Stimulated activated CD4-positive, alpha-beta T cell treated with anti-CD3 and anti-CD28 coated beads, Interleukin-2, amount 100 ng/mL, for 48 hours (primary cell): Measurements from ENCODE around the gene EGFL6.
"Not testable (repeated sequence)": the region's sequence is repeated elsewhere in the genome, so short reads cannot be mapped to it uniquely, and the experiment has no call there.

Experiments
- DNase-seq, 2 donors: peaks; one replicate each; pipeline ENCODE4 v3.0.0-alpha.2; 2020

Gene EGFL6

GRCh38 chrX:13597874-13598273 lies 28.5 kb downstream of the EGFL6 start:
- DNase-seq: no peak

DNA sequence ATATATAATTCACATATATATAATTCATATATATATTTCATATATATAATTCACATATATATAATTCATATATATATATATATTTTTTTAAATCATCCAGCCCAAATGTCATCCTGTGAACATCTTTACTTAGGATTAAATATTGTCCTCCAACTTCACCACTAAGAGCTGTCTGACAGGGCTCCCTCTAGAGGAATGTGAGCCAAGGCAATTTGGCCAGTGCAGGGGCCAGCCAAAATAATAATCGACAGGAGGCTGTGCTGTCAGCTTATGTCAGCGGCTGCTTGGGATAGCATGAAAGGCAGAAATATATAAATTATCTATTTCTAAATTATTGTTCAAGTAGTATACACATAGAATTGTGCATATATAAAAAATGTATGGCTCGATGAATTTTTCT lies 29.5 kb downstream of the EGFL6 start:
- no peak for DNase-seq

DNA sequence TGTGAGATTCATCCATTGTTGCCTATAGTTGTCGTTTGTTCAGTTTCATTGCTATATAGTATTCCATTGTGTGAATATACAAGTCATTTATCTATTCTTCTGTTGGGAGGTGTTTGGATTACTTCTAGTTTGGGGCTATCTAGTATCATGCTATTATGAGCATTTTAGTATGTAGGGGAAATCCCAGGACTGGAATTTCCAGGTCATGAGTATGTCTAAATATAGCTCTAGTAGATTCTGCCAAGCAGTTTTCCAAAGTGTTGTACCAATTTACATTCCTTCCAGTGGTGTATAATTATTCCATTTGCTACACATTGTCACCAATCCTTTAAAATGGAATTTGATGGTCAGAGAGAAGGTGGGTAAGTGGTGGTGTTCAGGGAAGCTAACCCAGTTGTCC lies 30.1 kb downstream of the EGFL6 start:
- DNase-seq: no peak

DNA sequence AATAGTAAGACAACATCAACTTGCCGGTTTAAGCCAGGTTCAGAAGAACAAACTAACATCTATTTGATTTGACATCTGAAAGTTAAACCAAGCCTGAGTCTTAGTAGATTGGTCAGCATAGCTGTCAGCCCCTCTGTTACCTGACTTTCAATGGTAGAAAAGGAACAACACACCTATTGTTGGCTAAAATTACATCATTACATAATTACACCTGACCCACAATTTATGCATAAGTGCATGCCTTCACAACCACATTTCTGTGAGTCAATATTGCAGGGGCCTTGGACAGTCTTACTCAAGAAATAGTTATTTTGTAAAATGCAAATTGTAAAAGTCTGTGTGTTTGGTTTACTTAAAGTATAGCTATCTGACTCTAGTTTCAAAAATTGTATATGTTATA lies 36.2 kb downstream of the EGFL6 start:
- DNase-seq: no peak

GRCh38 chrX:13607331-13607995 lies 38.1 kb downstream of the EGFL6 start:
- no peak for DNase-seq

DNA sequence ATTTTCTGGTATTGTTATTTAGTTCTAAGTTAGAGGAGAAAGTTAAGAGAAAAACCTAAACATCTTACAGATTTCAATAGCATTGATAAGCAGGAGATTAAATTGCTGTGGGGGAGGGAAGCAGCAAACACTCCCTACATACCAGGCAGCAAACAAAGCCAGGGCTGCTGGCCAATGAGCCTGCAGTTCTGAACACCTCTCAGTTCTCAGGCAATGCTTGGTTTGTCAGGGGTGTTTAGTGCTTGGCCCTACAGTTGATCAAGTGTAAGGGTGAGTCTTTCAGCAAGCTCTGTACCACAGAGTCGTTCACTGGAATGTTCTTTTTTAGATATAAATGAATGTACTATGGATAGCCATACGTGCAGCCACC lies 38.6 kb downstream of the EGFL6 start:
- no peak for DNase-seq

DNA sequence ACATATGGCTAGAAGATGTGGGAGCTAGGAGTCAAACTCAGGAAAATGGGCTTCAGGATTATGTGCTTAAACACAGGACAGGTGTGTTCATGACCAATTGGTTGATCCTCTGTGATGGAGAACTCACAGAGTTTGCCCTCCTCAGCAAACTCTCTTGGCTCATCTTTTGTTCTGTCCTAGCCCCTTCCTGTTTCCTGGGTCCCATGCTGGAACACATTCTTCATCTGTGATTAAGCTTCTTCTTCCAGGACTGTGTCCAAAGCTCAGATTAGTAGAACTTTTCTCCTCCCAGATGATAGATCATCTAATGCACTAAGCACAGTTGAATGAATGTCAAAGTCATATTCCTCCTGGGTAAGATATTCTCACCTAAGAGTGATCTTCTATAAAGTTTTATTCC lies 44.8 kb downstream of the EGFL6 start:
- DNase-seq: no peak

GRCh38 chrX:13620207-13620606 lies 50.8 kb downstream of the EGFL6 start:
- no peak for DNase-seq

GRCh38 chrX:13622401-13622964 lies 53.1 kb downstream of the EGFL6 start:
- no peak for DNase-seq

DNA sequence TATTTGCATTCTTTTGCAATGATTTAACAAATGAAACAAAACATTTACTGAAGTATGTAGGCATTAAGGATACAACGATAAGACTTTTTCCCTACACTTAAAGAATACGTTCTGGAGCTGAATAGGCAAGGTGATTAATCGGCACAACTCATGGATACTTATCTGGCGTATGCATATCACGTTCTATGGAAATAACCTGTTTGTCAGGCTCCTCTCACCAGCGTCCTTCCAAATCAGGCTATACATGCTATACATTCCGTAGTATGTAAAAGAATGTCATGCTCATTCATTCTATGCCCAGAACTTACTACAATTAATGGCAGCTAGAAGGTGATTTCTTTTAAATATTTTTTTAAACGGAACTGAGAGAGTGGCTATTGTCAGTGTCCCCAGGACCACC lies 57.9 kb downstream of the EGFL6 start:
- no peak for DNase-seq

GRCh38 chrX:13637224-13637623 lies 67.8 kb downstream of the EGFL6 start:
- DNase-seq: not testable (repeated sequence)

- no peak for DNase-seq
These were observed 68.6 kb downstream of the EGFL6 start for GRCh38 chrX:13638021-13638420.

GRCh38 chrX:13638826-13639225 lies 69.4 kb downstream of the EGFL6 start:
- no peak for DNase-seq

GRCh38 chrX:13641684-13642083 lies 72.3 kb downstream of the EGFL6 start:
- DNase-seq: not testable (repeated sequence)

DNA sequence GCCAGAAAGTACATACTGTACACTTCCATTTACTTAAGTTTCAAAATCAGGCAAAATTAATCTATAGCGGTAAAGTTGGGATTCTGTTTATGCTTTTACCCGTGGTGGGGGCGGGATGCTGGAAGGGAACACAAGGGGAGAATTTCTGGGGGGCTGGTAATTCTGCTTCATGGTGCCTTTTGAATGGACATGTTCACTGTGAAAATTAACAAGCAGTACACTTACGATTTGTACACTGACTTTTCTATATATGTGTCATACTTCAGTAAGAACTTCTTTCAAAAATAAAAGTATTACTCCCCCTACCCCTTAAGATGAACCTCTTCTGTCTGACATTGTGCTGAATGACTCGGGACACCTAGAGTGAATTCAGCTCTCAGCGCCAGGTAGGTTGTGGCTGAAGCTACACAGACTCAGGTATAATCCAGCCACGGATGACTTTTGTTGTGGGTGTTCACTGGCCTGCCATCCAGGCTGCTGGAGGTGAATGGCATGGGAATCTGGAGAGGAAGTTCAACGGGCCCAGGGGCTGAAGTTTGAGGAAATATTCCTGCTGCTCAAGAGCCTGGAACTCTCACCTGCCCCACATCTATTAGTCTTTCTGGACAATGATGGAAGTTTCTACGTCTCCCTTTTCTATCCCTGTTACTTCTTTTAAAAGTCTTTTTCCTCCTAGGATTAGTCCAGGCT lies 76.2 kb downstream of the EGFL6 start:
- no peak for DNase-seq

GRCh38 chrX:13646154-13646549 lies 76.8 kb downstream of the EGFL6 start:
- peak; percentile 21 to 31 for DNase-seq

DNA sequence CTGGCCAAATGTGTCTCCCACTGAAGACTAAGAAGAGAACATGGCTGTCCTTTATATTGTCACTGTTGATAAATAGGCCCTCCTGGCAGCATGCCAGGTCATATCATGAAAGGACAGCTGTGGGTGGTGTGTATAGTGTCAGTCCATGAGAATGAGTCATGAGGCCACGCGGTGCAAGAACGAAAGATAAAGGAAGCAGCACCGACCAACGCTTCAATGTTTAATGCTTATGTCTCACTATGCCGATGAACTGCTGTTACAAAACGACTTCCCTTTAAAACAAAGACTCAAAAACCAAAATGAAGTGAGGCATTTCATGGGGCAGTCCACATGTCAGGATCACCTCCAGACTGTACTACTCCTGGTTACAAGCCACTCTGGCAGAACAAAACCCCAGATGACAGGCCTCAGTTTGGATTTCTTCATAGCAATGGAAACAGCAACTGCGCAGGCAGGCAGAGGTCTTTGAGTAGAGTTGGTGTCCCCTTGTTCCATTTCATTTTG lies 78.4 kb downstream of the EGFL6 start:
- peak; percentile 36 to 53 for DNase-seq

- not testable (repeated sequence) for DNase-seq
These were observed 78.9 kb downstream of the EGFL6 start for GRCh38 chrX:13648336-13648735.

- DNase-seq: no peak
These were observed 80.4 kb downstream of the EGFL6 start for GRCh38 chrX:13649838-13650237.

- no peak for DNase-seq
These were observed 80.9 kb downstream of the EGFL6 start for GRCh38 chrX:13650318-13650717.

GRCh38 chrX:13651150-13651549 lies 81.7 kb downstream of the EGFL6 start:
- no peak for DNase-seq

DNA sequence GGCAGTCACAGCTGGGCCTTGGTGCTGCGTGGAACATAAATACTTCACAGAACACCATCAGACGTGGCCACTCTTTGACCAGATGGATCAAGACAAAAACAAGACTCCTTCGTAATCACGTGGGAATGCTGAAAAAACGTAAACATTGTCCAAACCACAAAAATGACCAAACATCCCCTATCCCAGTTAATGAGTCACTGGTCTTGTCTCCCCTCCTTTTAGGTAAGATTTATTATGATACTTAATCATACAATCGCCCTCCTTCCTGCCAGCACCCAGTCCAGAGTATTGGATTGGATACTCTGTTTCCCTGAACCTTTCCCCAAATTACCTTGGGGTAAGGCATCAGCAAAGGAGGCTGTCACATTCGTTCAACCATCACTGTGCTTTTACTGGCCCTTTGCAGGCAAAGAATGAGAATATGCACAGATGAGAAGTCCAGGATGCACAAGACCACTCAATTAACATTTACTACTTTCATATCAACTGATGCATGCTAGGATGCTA lies 82.9 kb downstream of the EGFL6 start:
- no peak for DNase-seq

- DNase-seq: peak; percentile 78 to 94
These were observed 83.7 kb downstream of the EGFL6 start, which contains the start of gene TCEANC for GRCh38 chrX:13652850-13653693. TSS of gene TCEANC (plus strand) at chrX:13653141. CDS start at chrX:13662509, 9,368 bp downstream.
